ENCODE measurements around the gene FLT4.

Gene FLT4

DNA sequence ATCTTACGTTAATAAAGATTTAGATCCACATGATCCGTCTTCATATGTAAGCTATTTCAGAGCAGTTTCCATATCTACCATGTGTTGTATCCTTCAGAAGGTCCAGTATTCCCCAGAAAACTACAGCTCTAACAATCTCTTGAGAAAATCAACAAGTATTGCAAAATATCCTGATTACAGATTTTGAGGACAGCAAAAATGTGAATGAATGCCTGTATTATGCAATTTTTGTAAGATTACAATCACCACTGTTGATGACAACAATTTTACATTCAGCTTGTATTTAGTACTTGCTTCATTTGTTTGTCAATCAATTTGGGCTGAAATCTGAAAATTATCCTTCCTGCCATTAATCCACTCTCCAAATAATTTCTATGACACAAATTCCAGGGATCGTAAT is 43.0 kb upstream of the FLT4 start:
- no peaks in the 10 kb centered on the region for H3K9me2 ChIP-seq (replicated peaks; ENCODE audit: control insufficient read depth, low read length)
- no peak overlapping the region for H3K4me3 ChIP-seq (ENCODE audit: low read length)
- H4K20me1 ChIP-seq (ENCODE audit: control insufficient read depth, insufficient read depth, low read depth, low read length): no peaks in the 10 kb centered on the region
- H3K4me2 ChIP-seq (ENCODE audit: low read length): no peak overlapping the region
- H3F3A ChIP-seq (ENCODE audit: control insufficient read depth, insufficient read depth): no peaks in the 10 kb centered on the region
- H3K9me3 ChIP-seq (ENCODE audit: control insufficient read depth, insufficient read depth, low read length): peaks cover 8% of the 10 kb centered on the region
- TF ChIP-seq, protein P1, sequence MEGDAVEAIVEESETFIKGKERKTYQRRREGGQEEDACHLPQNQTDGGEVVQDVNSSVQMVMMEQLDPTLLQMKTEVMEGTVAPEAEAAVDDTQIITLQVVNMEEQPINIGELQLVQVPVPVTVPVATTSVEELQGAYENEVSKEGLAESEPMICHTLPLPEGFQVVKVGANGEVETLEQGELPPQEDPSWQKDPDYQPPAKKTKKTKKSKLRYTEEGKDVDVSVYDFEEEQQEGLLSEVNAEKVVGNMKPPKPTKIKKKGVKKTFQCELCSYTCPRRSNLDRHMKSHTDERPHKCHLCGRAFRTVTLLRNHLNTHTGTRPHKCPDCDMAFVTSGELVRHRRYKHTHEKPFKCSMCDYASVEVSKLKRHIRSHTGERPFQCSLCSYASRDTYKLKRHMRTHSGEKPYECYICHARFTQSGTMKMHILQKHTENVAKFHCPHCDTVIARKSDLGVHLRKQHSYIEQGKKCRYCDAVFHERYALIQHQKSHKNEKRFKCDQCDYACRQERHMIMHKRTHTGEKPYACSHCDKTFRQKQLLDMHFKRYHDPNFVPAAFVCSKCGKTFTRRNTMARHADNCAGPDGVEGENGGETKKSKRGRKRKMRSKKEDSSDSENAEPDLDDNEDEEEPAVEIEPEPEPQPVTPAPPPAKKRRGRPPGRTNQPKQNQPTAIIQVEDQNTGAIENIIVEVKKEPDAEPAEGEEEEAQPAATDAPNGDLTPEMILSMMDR (IDR thresholded peaks at IDR 0.05; ENCODE audit: low read depth, low read length, poor library complexity, severe bottlenecking): no peak
- no peak for TF ChIP-seq EZH2phosphoT487 (IDR thresholded peaks at IDR 0.05; ENCODE audit: borderline replicate concordance, low read length)
- no peak overlapping the region for H3K27ac ChIP-seq (ENCODE audit: low read depth, low read length)
- no peaks in the 10 kb centered on the region; the same call in 1 of the 2 replicates for H3K27me3 ChIP-seq (ENCODE audit: control insufficient read depth, low read length)
- no peaks in the 10 kb centered on the region for H3K4me1 ChIP-seq (ENCODE audit: control insufficient read depth, low read length)
- no peaks in the 10 kb centered on the region for H3K79me2 ChIP-seq (ENCODE audit: control insufficient read depth, low read length)
- no peaks in the 10 kb centered on the region for H3K36me3 ChIP-seq (ENCODE audit: control insufficient read depth, low read length)

DNA sequence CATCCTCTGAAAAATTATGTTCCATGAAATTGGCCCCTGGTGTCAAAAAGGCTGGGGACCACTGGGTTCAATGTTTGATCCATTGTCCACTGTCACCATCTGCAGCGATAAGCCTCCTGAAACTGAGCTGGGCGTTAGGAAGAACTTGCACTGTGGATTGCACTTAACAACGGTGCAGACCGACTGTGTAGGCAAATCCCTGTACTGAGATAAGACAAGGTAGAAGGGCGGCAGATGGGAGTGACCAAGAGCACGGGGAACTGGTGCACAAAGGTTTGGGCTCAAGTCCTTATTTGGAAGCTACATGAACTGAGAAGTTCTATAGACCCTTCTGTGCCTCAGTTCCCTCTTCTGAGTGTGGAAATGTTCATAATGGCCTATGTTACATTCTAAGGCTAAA is 41.6 kb upstream of the FLT4 start:
- H3K4me1 ChIP-seq (ENCODE audit: control insufficient read depth, low read length): no peaks in the 10 kb centered on the region
- no peaks in the 10 kb centered on the region for H3K79me2 ChIP-seq (ENCODE audit: control insufficient read depth, low read length)
- H3K27me3 ChIP-seq (ENCODE audit: control insufficient read depth, low read length): no peaks in the 10 kb centered on the region; the same call in 1 of the 2 replicates
- no peaks in the 10 kb centered on the region for H3K9me2 ChIP-seq (replicated peaks; ENCODE audit: control insufficient read depth, low read length)
- H3K27ac ChIP-seq (ENCODE audit: low read depth, low read length): no peak overlapping the region
- no peaks in the 10 kb centered on the region for H3F3A ChIP-seq (ENCODE audit: control insufficient read depth, insufficient read depth)
- no peak overlapping the region for H3K4me2 ChIP-seq (ENCODE audit: low read length)
- no peaks in the 10 kb centered on the region for H3K36me3 ChIP-seq (ENCODE audit: control insufficient read depth, low read length)
- H3K4me3 ChIP-seq (ENCODE audit: low read length): no peak overlapping the region
- H4K20me1 ChIP-seq (ENCODE audit: control insufficient read depth, insufficient read depth, low read depth, low read length): no peaks in the 10 kb centered on the region
- no peak for TF ChIP-seq EZH2phosphoT487 (IDR thresholded peaks at IDR 0.05; ENCODE audit: borderline replicate concordance, low read length)
- TF ChIP-seq, protein P1 (IDR thresholded peaks at IDR 0.05; ENCODE audit: low read depth, low read length, poor library complexity, severe bottlenecking): no peak
- H3K9me3 ChIP-seq (ENCODE audit: control insufficient read depth, insufficient read depth, low read length): peaks cover 4% of the 10 kb centered on the region

DNA sequence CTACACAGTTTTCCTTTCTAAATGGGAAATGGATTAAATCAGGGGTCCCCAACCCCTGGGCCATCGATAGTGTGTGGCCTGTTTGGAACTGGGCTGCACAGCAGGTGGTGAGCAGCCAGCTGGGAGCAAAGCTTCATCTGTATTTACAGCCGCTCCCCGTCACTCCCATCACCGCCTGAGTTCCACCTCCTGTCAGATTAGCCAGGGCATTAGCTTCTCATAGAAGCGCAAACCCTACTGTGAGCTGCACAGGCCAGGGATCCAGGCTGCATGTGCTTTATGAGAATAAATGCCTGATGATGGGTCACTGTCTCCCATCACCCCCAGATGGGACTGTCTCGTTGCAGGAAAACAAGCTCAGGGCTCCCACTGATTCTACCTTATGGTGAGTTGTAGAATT is 41.2 kb upstream of the FLT4 start:
- Histone ChIP-seq H3K27ac (ENCODE audit: low read depth, low read length) (no peak overlapping the region), H4K20me1 (ENCODE audit: control insufficient read depth, insufficient read depth, low read depth, low read length) (no peaks in the 10 kb centered on the region), H3K4me3 (ENCODE audit: low read length) (no peak overlapping the region), H3K4me2 (ENCODE audit: low read length) (no peak overlapping the region), H3K4me1 (ENCODE audit: control insufficient read depth, low read length) (no peaks in the 10 kb centered on the region), H3K9me2 (replicated peaks; ENCODE audit: control insufficient read depth, low read length) (no peaks in the 10 kb centered on the region), H3K79me2 (ENCODE audit: control insufficient read depth, low read length) (no peaks in the 10 kb centered on the region), H3K9me3 (ENCODE audit: control insufficient read depth, insufficient read depth, low read length) (no peaks in the 10 kb centered on the region; the same call in 1 of the 2 replicates), H3K36me3 (ENCODE audit: control insufficient read depth, low read length) (no peaks in the 10 kb centered on the region), H3F3A (ENCODE audit: control insufficient read depth, insufficient read depth) (no peaks in the 10 kb centered on the region), H3K27me3 (ENCODE audit: control insufficient read depth, low read length) (no peaks in the 10 kb centered on the region; the same call in 1 of the 2 replicates)
- no peak for TF ChIP-seq EZH2phosphoT487 (IDR thresholded peaks at IDR 0.05; ENCODE audit: borderline replicate concordance, low read length)
- TF ChIP-seq, protein P1 (IDR thresholded peaks at IDR 0.05; ENCODE audit: low read depth, low read length, poor library complexity, severe bottlenecking): no peak

All from DOHH2 (cell line).